ENCODE data around the gene MED8. TPM values are rescaled to one million over a fixed set of nuclear protein-coding genes. Genes with fewer than 3 reads are reported as not detected.

Gene MED8
- total and polyA plus RNA-seq, 10 of the 15 experiments (the other 5 are each of a cell fraction or from before 2014, with no cell fraction given), result 20.2 to 61.7 (median 39.5) TPM

DNA sequence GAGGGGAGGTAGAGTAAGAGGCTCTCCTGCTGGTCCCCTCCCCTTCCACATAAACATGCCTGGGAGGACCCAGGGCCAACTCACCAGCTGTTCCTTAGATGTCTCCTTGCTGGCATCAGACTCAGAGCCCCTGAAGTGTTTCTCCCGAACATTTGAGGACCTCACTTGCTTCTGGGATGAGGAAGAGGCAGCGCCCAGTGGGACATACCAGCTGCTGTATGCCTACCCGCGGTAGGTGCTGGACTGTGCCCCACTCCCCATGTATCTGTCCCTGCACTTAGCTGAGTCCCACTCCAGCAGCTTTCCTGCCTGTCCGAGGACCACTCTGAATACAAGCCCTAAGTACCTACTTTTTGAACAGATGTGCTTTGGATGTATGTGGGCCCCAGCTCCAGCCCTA lies 51.6 kb downstream of the MED8 start (continued):
- TF ChIP-seq BMI1 (IDR thresholded peaks at IDR 0.05; ENCODE audit: borderline replicate concordance), result no peak
- TF ChIP-seq POU2F2 (IDR thresholded peaks at IDR 0.05; ENCODE audit: borderline replicate concordance, low read depth, low read length), result no peak
- TF ChIP-seq, protein P1, sequence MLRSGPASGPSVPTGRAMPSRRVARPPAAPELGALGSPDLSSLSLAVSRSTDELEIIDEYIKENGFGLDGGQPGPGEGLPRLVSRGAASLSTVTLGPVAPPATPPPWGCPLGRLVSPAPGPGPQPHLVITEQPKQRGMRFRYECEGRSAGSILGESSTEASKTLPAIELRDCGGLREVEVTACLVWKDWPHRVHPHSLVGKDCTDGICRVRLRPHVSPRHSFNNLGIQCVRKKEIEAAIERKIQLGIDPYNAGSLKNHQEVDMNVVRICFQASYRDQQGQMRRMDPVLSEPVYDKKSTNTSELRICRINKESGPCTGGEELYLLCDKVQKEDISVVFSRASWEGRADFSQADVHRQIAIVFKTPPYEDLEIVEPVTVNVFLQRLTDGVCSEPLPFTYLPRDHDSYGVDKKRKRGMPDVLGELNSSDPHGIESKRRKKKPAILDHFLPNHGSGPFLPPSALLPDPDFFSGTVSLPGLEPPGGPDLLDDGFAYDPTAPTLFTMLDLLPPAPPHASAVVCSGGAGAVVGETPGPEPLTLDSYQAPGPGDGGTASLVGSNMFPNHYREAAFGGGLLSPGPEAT (IDR thresholded peaks at IDR 0.05; ENCODE audit: low read depth), result no peak
- TF ChIP-seq, protein P2, sequence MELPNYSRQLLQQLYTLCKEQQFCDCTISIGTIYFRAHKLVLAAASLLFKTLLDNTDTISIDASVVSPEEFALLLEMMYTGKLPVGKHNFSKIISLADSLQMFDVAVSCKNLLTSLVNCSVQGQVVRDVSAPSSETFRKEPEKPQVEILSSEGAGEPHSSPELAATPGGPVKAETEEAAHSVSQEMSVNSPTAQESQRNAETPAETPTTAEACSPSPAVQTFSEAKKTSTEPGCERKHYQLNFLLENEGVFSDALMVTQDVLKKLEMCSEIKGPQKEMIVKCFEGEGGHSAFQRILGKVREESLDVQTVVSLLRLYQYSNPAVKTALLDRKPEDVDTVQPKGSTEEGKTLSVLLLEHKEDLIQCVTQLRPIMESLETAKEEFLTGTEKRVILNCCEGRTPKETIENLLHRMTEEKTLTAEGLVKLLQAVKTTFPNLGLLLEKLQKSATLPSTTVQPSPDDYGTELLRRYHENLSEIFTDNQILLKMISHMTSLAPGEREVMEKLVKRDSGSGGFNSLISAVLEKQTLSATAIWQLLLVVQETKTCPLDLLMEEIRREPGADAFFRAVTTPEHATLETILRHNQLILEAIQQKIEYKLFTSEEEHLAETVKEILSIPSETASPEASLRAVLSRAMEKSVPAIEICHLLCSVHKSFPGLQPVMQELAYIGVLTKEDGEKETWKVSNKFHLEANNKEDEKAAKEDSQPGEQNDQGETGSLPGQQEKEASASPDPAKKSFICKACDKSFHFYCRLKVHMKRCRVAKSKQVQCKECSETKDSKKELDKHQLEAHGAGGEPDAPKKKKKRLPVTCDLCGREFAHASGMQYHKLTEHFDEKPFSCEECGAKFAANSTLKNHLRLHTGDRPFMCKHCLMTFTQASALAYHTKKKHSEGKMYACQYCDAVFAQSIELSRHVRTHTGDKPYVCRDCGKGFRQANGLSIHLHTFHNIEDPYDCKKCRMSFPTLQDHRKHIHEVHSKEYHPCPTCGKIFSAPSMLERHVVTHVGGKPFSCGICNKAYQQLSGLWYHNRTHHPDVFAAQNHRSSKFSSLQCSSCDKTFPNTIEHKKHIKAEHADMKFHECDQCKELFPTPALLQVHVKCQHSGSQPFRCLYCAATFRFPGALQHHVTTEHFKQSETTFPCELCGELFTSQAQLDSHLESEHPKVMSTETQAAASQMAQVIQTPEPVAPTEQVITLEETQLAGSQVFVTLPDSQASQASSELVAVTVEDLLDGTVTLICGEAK (IDR thresholded peaks at IDR 0.05; ENCODE audit: borderline replicate concordance), result no peak
- no peak for TF ChIP-seq ATF7 (IDR thresholded peaks at IDR 0.05; ENCODE audit: low read depth)
- no peak for TF ChIP-seq HDAC2 (IDR thresholded peaks at IDR 0.05)

DNA sequence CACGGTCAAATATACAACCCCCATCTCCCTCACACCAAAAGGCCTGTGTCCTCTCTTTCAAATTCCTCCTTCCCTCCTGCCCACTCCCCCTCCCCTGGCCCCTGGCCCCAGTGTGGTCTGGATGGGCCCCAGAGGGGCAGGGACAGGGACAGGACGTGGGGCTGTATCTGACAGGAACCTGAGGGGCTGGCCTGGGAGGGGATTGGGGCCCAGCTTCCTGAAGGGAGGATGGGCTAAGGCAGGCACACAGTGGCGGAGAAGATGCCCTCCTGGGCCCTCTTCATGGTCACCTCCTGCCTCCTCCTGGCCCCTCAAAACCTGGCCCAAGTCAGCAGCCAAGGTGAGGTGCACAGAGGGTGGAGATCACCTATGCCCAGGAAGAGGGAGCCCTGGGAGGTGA lies 52.0 kb downstream of the MED8 start, which contains the start of gene MPL:
MPL (plus strand) TSS at position 231 of the 400 bp plus-strand sequence; CDS start at position 262, 31 bp downstream.
- RAD21 ChIA-PET (ENCODE audit: unreplicated experiment), result no interaction called here
- 32% methylated on average over 2 of the region's 3 CpGs for WGBS (ENCODE audit: insufficient coverage, insufficient replicate concordance, low lambda C conversion rate, missing lambda C conversion rate)
- TF ChIP-seq, protein P3, sequence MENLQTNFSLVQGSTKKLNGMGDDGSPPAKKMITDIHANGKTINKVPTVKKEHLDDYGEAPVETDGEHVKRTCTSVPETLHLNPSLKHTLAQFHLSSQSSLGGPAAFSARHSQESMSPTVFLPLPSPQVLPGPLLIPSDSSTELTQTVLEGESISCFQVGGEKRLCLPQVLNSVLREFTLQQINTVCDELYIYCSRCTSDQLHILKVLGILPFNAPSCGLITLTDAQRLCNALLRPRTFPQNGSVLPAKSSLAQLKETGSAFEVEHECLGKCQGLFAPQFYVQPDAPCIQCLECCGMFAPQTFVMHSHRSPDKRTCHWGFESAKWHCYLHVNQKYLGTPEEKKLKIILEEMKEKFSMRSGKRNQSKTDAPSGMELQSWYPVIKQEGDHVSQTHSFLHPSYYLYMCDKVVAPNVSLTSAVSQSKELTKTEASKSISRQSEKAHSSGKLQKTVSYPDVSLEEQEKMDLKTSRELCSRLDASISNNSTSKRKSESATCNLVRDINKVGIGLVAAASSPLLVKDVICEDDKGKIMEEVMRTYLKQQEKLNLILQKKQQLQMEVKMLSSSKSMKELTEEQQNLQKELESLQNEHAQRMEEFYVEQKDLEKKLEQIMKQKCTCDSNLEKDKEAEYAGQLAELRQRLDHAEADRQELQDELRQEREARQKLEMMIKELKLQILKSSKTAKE (IDR thresholded peaks at IDR 0.05; ENCODE audit: low read depth, poor library complexity, severe bottlenecking), result no peak
- TF ChIP-seq KAT2A (conservative IDR thresholded peaks at IDR 0.05; ENCODE audit: control insufficient read depth, low read depth, low read length) (no peak), CEBPB (IDR thresholded peaks at IDR 0.05; ENCODE audit: borderline replicate concordance in 1 of 2, low read depth in 2 of 2, low read length in 2 of 2) (no peak), EGR1 (IDR thresholded peaks at IDR 0.05; ENCODE audit: borderline replicate concordance in 1 of 2, low read depth in 2 of 2, low read length in 2 of 2) (no peak), SMAD1 (IDR thresholded peaks at IDR 0.05; ENCODE audit: low read depth, partially characterized antibody) (no peak)
- TF ChIP-seq, protein P4, sequence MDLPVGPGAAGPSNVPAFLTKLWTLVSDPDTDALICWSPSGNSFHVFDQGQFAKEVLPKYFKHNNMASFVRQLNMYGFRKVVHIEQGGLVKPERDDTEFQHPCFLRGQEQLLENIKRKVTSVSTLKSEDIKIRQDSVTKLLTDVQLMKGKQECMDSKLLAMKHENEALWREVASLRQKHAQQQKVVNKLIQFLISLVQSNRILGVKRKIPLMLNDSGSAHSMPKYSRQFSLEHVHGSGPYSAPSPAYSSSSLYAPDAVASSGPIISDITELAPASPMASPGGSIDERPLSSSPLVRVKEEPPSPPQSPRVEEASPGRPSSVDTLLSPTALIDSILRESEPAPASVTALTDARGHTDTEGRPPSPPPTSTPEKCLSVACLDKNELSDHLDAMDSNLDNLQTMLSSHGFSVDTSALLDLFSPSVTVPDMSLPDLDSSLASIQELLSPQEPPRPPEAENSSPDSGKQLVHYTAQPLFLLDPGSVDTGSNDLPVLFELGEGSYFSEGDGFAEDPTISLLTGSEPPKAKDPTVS (IDR thresholded peaks at IDR 0.05; ENCODE audit: low read depth, low read length), result no peak
- TF ChIP-seq, protein P5, sequence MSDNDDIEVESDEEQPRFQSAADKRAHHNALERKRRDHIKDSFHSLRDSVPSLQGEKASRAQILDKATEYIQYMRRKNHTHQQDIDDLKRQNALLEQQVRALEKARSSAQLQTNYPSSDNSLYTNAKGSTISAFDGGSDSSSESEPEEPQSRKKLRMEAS (IDR thresholded peaks at IDR 0.05; ENCODE audit: low read depth, low read length), result no peak

More for the DNA sequence above, 52.0 kb downstream of the MED8 start, which contains the start of gene MPL:
- SMC1A ChIA-PET (ENCODE audit: uncharacterized antibody, unreplicated experiment), result interaction anchor here (0.8 kb wide), 1 partner anchor 98 kb away, joined by 4 read pairs; no protein-coding TSS in a partner anchor
- Histone ChIP-seq H3K9me3 (replicated peaks; ENCODE audit: control insufficient read depth, insufficient read depth, low read length) (no peaks in the 10 kb centered on the region), H3K9ac (ENCODE audit: control insufficient read depth, insufficient read depth, low read length) (no peak within 1 kb of the TSS), H3K4me2 (ENCODE audit: control insufficient read depth, insufficient read depth) (no peak within 1 kb of the TSS), H3K36me3 (ENCODE audit: control insufficient read depth in 2 of 2, insufficient read depth in 2 of 2, low read length in 1 of 2) (no peaks in the 10 kb centered on the region), H3K27me3 (replicated peaks in 1 of 2; ENCODE audit: control insufficient read depth in 2 of 2, insufficient read depth in 2 of 2, low read length in 1 of 2) (no peaks in the 10 kb centered on the region; a peak in 1 of 4 replicates), H3K27ac (ENCODE audit: control insufficient read depth, insufficient read depth) (no peak within 1 kb of the TSS), H2AFZ (ENCODE audit: control insufficient read depth, low read depth, low read length) (no peak within 1 kb of the TSS), H4K20me1 (ENCODE audit: control insufficient read depth, insufficient read depth) (no peaks in the 10 kb centered on the region), H3K79me2 (ENCODE audit: control insufficient read depth, insufficient read depth, low read length) (no peaks in the 10 kb centered on the region), H3K4me3 (no peak within 1 kb of the TSS), H3K4me1 (ENCODE audit: control insufficient read depth, insufficient read depth, low read length) (no peaks in the 10 kb centered on the region)
- ATAC-seq, result no peak
- intact Hi-C loops (cut with micrococcal nuclease; ENCODE audit: unreplicated experiment), result no loop called here
- CTCF ChIA-PET, result no interaction called here
- POLR2A ChIA-PET, result no interaction called here
- in situ Hi-C loops (cut with MboI), result no loop called here
- no TSS peak for BruUV-seq (replicated peaks)
- FAIRE-seq, result no peak
- DNase-seq (ENCODE audit: low read depth, low spot score), result no peak
